MM.1S (cell line): ENCODE data around the gene CAMSAP1.

Experiments used
- EZH2 ChIP-seq: fragments of 300-600 bp; sonication (generic); optimal IDR thresholded peaks from 2 replicates; pipeline ENCODE3; 2017; ENCODE audit warnings: low read depth, mild to moderate bottlenecking, antibody characterized with exemption, low read length, mixed read lengths
- TF ChIP-seq, protein P1 (sequence below): fragments of 300-600 bp; sonication (generic); IDR thresholded peaks from 2 replicates; pipeline ENCODE4 v1.5.1; 2016; ENCODE audit warnings: antibody characterized with exemption, low read length, mixed read lengths

DNA sequence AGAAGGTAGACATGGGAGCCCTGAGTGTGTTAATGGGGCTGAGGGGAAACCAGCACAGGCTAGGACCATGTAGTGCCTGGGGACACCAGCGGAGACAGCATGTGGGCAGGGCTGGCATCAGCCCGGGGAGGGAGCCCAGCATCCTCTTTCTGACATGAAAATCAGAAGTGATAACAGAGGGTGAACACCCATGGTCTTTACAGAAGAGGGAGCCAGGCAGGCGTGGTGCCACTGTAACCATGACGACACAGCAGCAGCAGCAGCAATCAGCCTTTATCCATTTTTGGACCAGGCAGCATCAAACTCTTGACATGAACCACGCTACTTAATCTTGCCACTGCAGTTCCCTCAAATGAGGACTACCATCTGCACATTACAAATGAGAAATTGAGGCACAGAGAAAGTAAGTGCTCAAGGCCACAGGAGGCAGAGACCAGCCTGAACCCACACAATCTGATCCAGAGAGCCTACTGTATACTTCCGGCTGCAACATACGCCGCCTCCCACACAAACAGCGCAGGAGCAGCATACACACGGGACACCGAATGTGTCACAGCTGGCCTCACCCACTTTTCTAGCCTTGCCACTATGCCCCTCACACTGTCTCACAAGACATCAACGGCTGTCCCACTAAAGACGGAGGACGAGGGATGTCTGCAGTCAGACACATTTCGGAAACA is 23.8 kb downstream of the CAMSAP1 start:
- TF ChIP-seq, protein P1, sequence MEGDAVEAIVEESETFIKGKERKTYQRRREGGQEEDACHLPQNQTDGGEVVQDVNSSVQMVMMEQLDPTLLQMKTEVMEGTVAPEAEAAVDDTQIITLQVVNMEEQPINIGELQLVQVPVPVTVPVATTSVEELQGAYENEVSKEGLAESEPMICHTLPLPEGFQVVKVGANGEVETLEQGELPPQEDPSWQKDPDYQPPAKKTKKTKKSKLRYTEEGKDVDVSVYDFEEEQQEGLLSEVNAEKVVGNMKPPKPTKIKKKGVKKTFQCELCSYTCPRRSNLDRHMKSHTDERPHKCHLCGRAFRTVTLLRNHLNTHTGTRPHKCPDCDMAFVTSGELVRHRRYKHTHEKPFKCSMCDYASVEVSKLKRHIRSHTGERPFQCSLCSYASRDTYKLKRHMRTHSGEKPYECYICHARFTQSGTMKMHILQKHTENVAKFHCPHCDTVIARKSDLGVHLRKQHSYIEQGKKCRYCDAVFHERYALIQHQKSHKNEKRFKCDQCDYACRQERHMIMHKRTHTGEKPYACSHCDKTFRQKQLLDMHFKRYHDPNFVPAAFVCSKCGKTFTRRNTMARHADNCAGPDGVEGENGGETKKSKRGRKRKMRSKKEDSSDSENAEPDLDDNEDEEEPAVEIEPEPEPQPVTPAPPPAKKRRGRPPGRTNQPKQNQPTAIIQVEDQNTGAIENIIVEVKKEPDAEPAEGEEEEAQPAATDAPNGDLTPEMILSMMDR, result no peak
- no peak for TF ChIP-seq EZH2
